ENCODE results near the gene LRCH1.

The LRCH1 gene

GRCh38 chr13:46618694-46619254 lies 65.8 kb downstream of the LRCH1 start:
- no peak for DNase-seq

GRCh38 chr13:46620029-46620428 lies 67.1 kb downstream of the LRCH1 start:
- DNase-seq: no peak

GRCh38 chr13:46620471-46620870 lies 67.5 kb downstream of the LRCH1 start:
- DNase-seq: no peak

GRCh38 chr13:46621133-46621532 lies 68.2 kb downstream of the LRCH1 start:
- no peak for DNase-seq

GRCh38 chr13:46621792-46622629 lies 69.0 kb downstream of the LRCH1 start:
- no peak for DNase-seq

- DNase-seq: no peak
These were observed 69.8 kb downstream of the LRCH1 start for GRCh38 chr13:46622630-46623256.

GRCh38 chr13:46624353-46624752 lies 71.4 kb downstream of the LRCH1 start:
- no peak for DNase-seq

GRCh38 chr13:46624821-46625220 lies 71.9 kb downstream of the LRCH1 start:
- no peak for DNase-seq

GRCh38 chr13:46627462-46627861 lies 74.5 kb downstream of the LRCH1 start:
- DNase-seq: no peak

- no peak for DNase-seq
These were observed 75.8 kb downstream of the LRCH1 start for GRCh38 chr13:46628622-46629365.

- no peak for DNase-seq
These were observed 76.9 kb downstream of the LRCH1 start for GRCh38 chr13:46629811-46630413.

GRCh38 chr13:46630431-46631178 lies 77.6 kb downstream of the LRCH1 start:
- no peak for DNase-seq

- DNase-seq: no peak
These were observed 78.2 kb downstream of the LRCH1 start for GRCh38 chr13:46631179-46631542.

GRCh38 chr13:46632176-46632575 lies 79.2 kb downstream of the LRCH1 start:
- no peak for DNase-seq

- no peak for DNase-seq
These were observed 80.4 kb downstream of the LRCH1 start for GRCh38 chr13:46633416-46633815.

GRCh38 chr13:46636451-46636850 lies 83.5 kb downstream of the LRCH1 start:
- DNase-seq: no peak

- no peak for DNase-seq
These were observed 84.2 kb downstream of the LRCH1 start for GRCh38 chr13:46637213-46637612.

GRCh38 chr13:46638262-46638661 lies 85.3 kb downstream of the LRCH1 start:
- DNase-seq: no peak

GRCh38 chr13:46639033-46639981 lies 86.3 kb downstream of the LRCH1 start:
- no peak for DNase-seq

GRCh38 chr13:46640843-46641242 lies 87.9 kb downstream of the LRCH1 start:
- no peak for DNase-seq
